HCT116 (cell line): ENCODE data around the gene STK25. TPM values are rescaled to one million over a fixed set of nuclear protein-coding genes. Genes with fewer than 3 reads are reported as not detected.

Experiments used
- ATAC-seq: fragments of 200-7000 bp; cut with Tn5 transposase; 2 replicates; pipeline ENCODE4 v1.9.1; 2020; ENCODE audit warnings: mild to moderate bottlenecking, moderate library complexity
- BruUV-seq: library from RNA; stranded (reverse); fragments of 400-500 nt; replicated peaks from 2 replicates; lab custom pipeline; 2021; lab: Mats Ljungman, UMichigan
- CTCF ChIA-PET: fragments of 300-600 bp; sonication (Branson Sonifier 250); formaldehyde crosslinking; loops from one replicate; lab custom pipeline; 2021; ENCODE audit warnings: antibody characterized with exemption; lab: Charles Lee
- POLR2A ChIA-PET: fragments of 300-600, 350-600 bp; sonication (Branson Sonifier 250); formaldehyde crosslinking; loops from one replicate; lab custom pipeline; 2021; ENCODE audit warnings: antibody characterized with exemption; lab: Charles Lee
- RAD21 ChIA-PET, 2 experiments: fragments of 300-600 bp; sonication (Branson Sonifier 250); formaldehyde crosslinking; loops; one replicate each; lab custom pipeline; 2023; ENCODE audit warnings: low total read pairs in 2 of 2; ENCODE audit not compliant: uncharacterized antibody in 2 of 2, unreplicated experiment in 2 of 2, low non-redundant PET in 1 of 2; lab: Charles Lee
- DNase-seq: peaks from one replicate; pipeline ENCODE4 v3.0.0-alpha.2; 2010; ENCODE audit warnings: low read depth, low spot score
- H2AFZ ChIP-seq: fragments of 200-600 bp; shearing (Covaris generic), sonication (generic); 2 replicates; pipeline ENCODE4 v1.6.1; 2017; ENCODE audit warnings: low read depth, mixed run types, mixed read lengths, antibody characterized with exemption, low read length; ENCODE audit not compliant: poor library complexity, severe bottlenecking
- H3K27ac ChIP-seq: 2 replicates; pipeline ENCODE4 v1.5.1; 2012; ENCODE audit warnings: low read depth, low read length
- H3K27me3 ChIP-seq: fragments of 200-600 bp; sonication (generic); 2 replicates; pipeline ENCODE4 v1.6.1; 2016; ENCODE audit warnings: mixed run types, low read length, mixed read lengths; ENCODE audit not compliant: insufficient read depth
- H3K36me3 ChIP-seq, 2 experiments: fragments of 200-500 bp in 1 of 2; fragments of 200-600 bp in 1 of 2; sonication (Bioruptor generic) in 1 of 2; sonication (generic) in 1 of 2; 2 replicates each; pipeline versions ENCODE4 v1.5.1 to v1.6.1; 2014 to 2016; ENCODE audit warnings: low read length in 2 of 2, inconsistent platforms in 1 of 2, mixed read lengths in 1 of 2, mixed run types in 1 of 2; ENCODE audit not compliant: insufficient read depth in 2 of 2, control insufficient read depth in 1 of 2
- H3K4me1 ChIP-seq, 2 experiments: fragments of 200-600 bp in 1 of 2; sonication (generic) in 1 of 2; 2 replicates each; pipeline versions ENCODE4 v1.5.1 to v1.6.1; 2012 to 2017; ENCODE audit warnings: low read length in 2 of 2, inconsistent platforms in 1 of 2, mild to moderate bottlenecking in 1 of 2, mixed read lengths in 1 of 2, mixed run types in 1 of 2, moderate library complexity in 1 of 2; ENCODE audit not compliant: insufficient read depth in 2 of 2, control insufficient read depth in 1 of 2
- H3K4me2 ChIP-seq: fragments of 200-600 bp; sonication (generic); 2 replicates; pipeline ENCODE4 v1.6.1; 2017; ENCODE audit warnings: mixed run types, low read length, mixed read lengths
- H3K4me3 ChIP-seq, 2 experiments: fragments of 200-600 bp in 1 of 2; sonication (generic) in 1 of 2; replicated peaks in 1 of 2; 2 replicates each; pipeline ENCODE4 v1.5.1; 2011 to 2016; ENCODE audit warnings: low read length in 2 of 2, control low read depth in 1 of 2, low read depth in 1 of 2, mild to moderate bottlenecking in 1 of 2, mixed read lengths in 1 of 2, mixed run types in 1 of 2
- H3K79me2 ChIP-seq: fragments of 200-600 bp; sonication (generic); 2 replicates; pipeline ENCODE4 v1.6.1; 2017; ENCODE audit warnings: mild to moderate bottlenecking, mixed run types, low read length, moderate library complexity, mixed read lengths; ENCODE audit not compliant: insufficient read depth
- H3K9ac ChIP-seq: fragments of 200-600 bp; sonication (generic); 2 replicates; pipeline ENCODE4 v1.6.1; 2016; ENCODE audit warnings: low read length, mixed read lengths
- H3K9me2 ChIP-seq: fragments of 200-600 bp; sonication (generic), shearing (Covaris generic); 2 replicates; pipeline ENCODE4 v1.6.1; 2017; ENCODE audit warnings: mixed run types, mild to moderate bottlenecking, moderate library complexity; ENCODE audit not compliant: insufficient read depth
- H3K9me3 ChIP-seq, 2 experiments: fragments of 200-500 bp in 1 of 2; fragments of 200-600 bp in 1 of 2; sonication (Bioruptor generic) in 1 of 2; sonication (generic) in 1 of 2; 2 replicates each; pipeline ENCODE4 v1.6.1; 2014 to 2017; ENCODE audit warnings: low read length in 2 of 2, mixed read lengths in 2 of 2, inconsistent platforms in 1 of 2, low read depth in 1 of 2, mild to moderate bottlenecking in 1 of 2, mixed run types in 1 of 2, moderate library complexity in 1 of 2; ENCODE audit not compliant: control insufficient read depth in 1 of 2, insufficient read depth in 1 of 2
- H4K20me1 ChIP-seq: fragments of 200-600 bp; sonication (generic), shearing (Covaris generic); 2 replicates; pipeline ENCODE4 v1.6.1; 2017; ENCODE audit warnings: mixed run types, mild to moderate bottlenecking, moderate library complexity; ENCODE audit not compliant: insufficient read depth
- CBX3 ChIP-seq: IDR thresholded peaks from 2 replicates; pipeline ENCODE4 v1.6.1; 2012; ENCODE audit warnings: low read depth
- CEBPB ChIP-seq: IDR thresholded peaks from 2 replicates; pipeline ENCODE4 v1.6.1; 2012; ENCODE audit warnings: low read depth
- EGR1 ChIP-seq: IDR thresholded peaks from 2 replicates; pipeline ENCODE4 v1.6.1; 2012; ENCODE audit warnings: low read depth
- ELF1 ChIP-seq: IDR thresholded peaks from 2 replicates; pipeline ENCODE4 v1.6.1; 2012; ENCODE audit warnings: low read depth, borderline replicate concordance
- EZH2 ChIP-seq: fragments of 200-600 bp; sonication (generic); IDR thresholded peaks from 2 replicates; pipeline ENCODE4 v1.6.1; 2017; ENCODE audit warnings: antibody characterized with exemption, mixed run types
- EZH2phosphoT487 ChIP-seq: fragments of 200-600 bp; IDR thresholded peaks from 2 replicates; pipeline ENCODE4 v1.6.1; 2018; ENCODE audit warnings: antibody characterized with exemption, borderline replicate concordance
- FOSL1 ChIP-seq: IDR thresholded peaks from 2 replicates; pipeline ENCODE4 v1.6.1; 2012; ENCODE audit warnings: low read depth
- JUND ChIP-seq: IDR thresholded peaks from 2 replicates; pipeline ENCODE4 v1.6.1; 2012
- POLR2A ChIP-seq: IDR thresholded peaks from 2 replicates; pipeline ENCODE4 v1.7.0; 2011; ENCODE audit warnings: borderline replicate concordance; ENCODE audit not compliant: insufficient read depth, insufficient read length; ENCODE audit errors: extremely low read depth
- POLR2AphosphoS5 ChIP-seq: IDR thresholded peaks from 2 replicates; pipeline ENCODE4 v1.6.1; 2011; ENCODE audit warnings: mild to moderate bottlenecking, low read depth, low read length, moderate library complexity
- SIN3A ChIP-seq: IDR thresholded peaks from 2 replicates; pipeline ENCODE4 v1.6.1; 2012; ENCODE audit warnings: low read depth
- SRF ChIP-seq: IDR thresholded peaks from 2 replicates; pipeline ENCODE4 v1.6.1; 2012; ENCODE audit warnings: low read depth
- TCF7L2 ChIP-seq: IDR thresholded peaks from 2 replicates; pipeline ENCODE4 v1.7.0; 2011; ENCODE audit warnings: borderline replicate concordance, inconsistent platforms; ENCODE audit not compliant: insufficient read depth, insufficient read length; ENCODE audit errors: extremely low read depth
- ZFX ChIP-seq: fragments of 450-650 bp; IDR thresholded peaks from 2 replicates; pipeline ENCODE4 v1.6.1; 2017
- ZNF274 ChIP-seq: fragments of 200-500 bp; sonication (Bioruptor generic); IDR thresholded peaks from 2 replicates; pipeline ENCODE4 v1.6.1; 2014; ENCODE audit warnings: mild to moderate bottlenecking, low read depth, low read length, inconsistent platforms
- intact Hi-C: fragments of 100-400 bp; cut with micrococcal nuclease; formaldehyde crosslinking; loops from 2 replicates; pipeline ENCODE4 v1.10.0; 2022
- total RNA-seq: library from RNA; stranded (reverse); gene quantifications from one replicate; pipeline ENCODE4 v1.2.1, GENCODE V29; 2021; ENCODE audit not compliant: unreplicated experiment
- TF ChIP-seq, protein P1 (sequence below): IDR thresholded peaks from 2 replicates; pipeline ENCODE4 v1.6.1; 2012
- TF ChIP-seq, protein P2 (sequence below): IDR thresholded peaks from 2 replicates; pipeline ENCODE4 v1.6.1; 2012
- TF ChIP-seq, protein P3 (sequence below): IDR thresholded peaks from 2 replicates; pipeline ENCODE4 v1.6.1; 2011; ENCODE audit warnings: mild to moderate bottlenecking, low read length, moderate library complexity; ENCODE audit not compliant: insufficient replicate concordance; ENCODE audit errors: extremely low read depth
- TF ChIP-seq, protein P4 (sequence below): IDR thresholded peaks from 2 replicates; pipeline ENCODE4 v1.6.1; 2012; ENCODE audit warnings: low read depth
- TF ChIP-seq, protein P5 (sequence below), 3 experiments: fragments of 200-600 bp in 1 of 3; sonication (generic) in 1 of 3; IDR thresholded peaks in 2 of 3; conservative IDR thresholded peaks in 1 of 3; 2 replicates each; pipeline ENCODE4 v1.5.1; 2012 to 2017; ENCODE audit warnings: low read depth in 2 of 3, low read length in 2 of 3, antibody characterized with exemption in 1 of 3, borderline replicate concordance in 1 of 3, control low read depth in 1 of 3, mild to moderate bottlenecking in 1 of 3, mixed read lengths in 1 of 3, mixed run types in 1 of 3, moderate library complexity in 1 of 3; ENCODE audit not compliant: insufficient read depth in 1 of 3

STK25 gene
- total RNA-seq, 1 experiment from 2014 or later = 160 TPM

DNA sequence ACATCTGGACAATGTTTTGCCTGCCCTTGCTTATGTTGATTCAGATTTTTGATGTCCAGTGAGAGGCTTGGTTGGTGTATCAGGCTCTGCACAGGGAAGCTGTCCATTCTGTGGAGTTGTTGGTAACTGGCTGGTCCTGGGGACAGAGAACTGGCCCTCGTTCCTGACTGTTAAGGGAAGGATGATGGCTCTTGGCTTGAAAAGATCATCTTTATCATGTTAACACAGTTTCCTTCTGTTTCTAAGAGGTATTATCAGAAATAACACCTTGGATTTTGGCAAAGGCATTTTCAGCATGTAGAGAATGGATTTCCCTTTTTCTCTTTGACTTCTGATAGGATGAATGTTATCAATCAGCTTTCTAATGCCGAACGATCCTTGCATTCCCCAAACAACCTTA, 19.3 kb downstream of the STK25 start:
- POLR2A ChIA-PET = no interaction called here
- RAD21 ChIA-PET = no interaction called here
- DNase-seq (no peak), ATAC-seq (no peak)
- intact Hi-C loops = no loop called here
- no peak overlapping the region for H3K4me2 ChIP-seq
- H3K4me3 ChIP-seq = no peak overlapping the region
- H3K9ac ChIP-seq = no peak overlapping the region
- H3K9me3 ChIP-seq = no peaks in the 10 kb centered on the region
- H3K4me1 ChIP-seq = no peaks in the 10 kb centered on the region
- H3K9me2 ChIP-seq = no peaks in the 10 kb centered on the region
- no peaks in the 10 kb centered on the region for H4K20me1 ChIP-seq
- no peak overlapping the region for H2AFZ ChIP-seq
- BruUV-seq = no TSS peak
- TF ChIP-seq POLR2AphosphoS5 = no peak
- TF ChIP-seq EGR1 = no peak
- TF ChIP-seq, protein P1, sequence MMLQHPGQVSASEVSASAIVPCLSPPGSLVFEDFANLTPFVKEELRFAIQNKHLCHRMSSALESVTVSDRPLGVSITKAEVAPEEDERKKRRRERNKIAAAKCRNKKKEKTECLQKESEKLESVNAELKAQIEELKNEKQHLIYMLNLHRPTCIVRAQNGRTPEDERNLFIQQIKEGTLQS = no peak
- TF ChIP-seq ELF1 = no peak
- TF ChIP-seq, protein P2, sequence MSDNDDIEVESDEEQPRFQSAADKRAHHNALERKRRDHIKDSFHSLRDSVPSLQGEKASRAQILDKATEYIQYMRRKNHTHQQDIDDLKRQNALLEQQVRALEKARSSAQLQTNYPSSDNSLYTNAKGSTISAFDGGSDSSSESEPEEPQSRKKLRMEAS = no peak
- TF ChIP-seq CBX3 = no peak
- no peak for TF ChIP-seq EZH2
- TF ChIP-seq SIN3A = no peak
- TF ChIP-seq, protein P3, sequence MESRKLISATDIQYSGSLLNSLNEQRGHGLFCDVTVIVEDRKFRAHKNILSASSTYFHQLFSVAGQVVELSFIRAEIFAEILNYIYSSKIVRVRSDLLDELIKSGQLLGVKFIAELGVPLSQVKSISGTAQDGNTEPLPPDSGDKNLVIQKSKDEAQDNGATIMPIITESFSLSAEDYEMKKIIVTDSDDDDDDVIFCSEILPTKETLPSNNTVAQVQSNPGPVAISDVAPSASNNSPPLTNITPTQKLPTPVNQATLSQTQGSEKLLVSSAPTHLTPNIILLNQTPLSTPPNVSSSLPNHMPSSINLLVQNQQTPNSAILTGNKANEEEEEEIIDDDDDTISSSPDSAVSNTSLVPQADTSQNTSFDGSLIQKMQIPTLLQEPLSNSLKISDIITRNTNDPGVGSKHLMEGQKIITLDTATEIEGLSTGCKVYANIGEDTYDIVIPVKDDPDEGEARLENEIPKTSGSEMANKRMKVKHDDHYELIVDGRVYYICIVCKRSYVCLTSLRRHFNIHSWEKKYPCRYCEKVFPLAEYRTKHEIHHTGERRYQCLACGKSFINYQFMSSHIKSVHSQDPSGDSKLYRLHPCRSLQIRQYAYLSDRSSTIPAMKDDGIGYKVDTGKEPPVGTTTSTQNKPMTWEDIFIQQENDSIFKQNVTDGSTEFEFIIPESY = no peak
- TF ChIP-seq, protein P4, sequence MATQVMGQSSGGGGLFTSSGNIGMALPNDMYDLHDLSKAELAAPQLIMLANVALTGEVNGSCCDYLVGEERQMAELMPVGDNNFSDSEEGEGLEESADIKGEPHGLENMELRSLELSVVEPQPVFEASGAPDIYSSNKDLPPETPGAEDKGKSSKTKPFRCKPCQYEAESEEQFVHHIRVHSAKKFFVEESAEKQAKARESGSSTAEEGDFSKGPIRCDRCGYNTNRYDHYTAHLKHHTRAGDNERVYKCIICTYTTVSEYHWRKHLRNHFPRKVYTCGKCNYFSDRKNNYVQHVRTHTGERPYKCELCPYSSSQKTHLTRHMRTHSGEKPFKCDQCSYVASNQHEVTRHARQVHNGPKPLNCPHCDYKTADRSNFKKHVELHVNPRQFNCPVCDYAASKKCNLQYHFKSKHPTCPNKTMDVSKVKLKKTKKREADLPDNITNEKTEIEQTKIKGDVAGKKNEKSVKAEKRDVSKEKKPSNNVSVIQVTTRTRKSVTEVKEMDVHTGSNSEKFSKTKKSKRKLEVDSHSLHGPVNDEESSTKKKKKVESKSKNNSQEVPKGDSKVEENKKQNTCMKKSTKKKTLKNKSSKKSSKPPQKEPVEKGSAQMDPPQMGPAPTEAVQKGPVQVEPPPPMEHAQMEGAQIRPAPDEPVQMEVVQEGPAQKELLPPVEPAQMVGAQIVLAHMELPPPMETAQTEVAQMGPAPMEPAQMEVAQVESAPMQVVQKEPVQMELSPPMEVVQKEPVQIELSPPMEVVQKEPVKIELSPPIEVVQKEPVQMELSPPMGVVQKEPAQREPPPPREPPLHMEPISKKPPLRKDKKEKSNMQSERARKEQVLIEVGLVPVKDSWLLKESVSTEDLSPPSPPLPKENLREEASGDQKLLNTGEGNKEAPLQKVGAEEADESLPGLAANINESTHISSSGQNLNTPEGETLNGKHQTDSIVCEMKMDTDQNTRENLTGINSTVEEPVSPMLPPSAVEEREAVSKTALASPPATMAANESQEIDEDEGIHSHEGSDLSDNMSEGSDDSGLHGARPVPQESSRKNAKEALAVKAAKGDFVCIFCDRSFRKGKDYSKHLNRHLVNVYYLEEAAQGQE = no peak
- TF ChIP-seq POLR2A = no peak
- TF ChIP-seq TCF7L2 = no peak
- TF ChIP-seq FOSL1 = no peak
- no peak for TF ChIP-seq JUND
- TF ChIP-seq, protein P5, sequence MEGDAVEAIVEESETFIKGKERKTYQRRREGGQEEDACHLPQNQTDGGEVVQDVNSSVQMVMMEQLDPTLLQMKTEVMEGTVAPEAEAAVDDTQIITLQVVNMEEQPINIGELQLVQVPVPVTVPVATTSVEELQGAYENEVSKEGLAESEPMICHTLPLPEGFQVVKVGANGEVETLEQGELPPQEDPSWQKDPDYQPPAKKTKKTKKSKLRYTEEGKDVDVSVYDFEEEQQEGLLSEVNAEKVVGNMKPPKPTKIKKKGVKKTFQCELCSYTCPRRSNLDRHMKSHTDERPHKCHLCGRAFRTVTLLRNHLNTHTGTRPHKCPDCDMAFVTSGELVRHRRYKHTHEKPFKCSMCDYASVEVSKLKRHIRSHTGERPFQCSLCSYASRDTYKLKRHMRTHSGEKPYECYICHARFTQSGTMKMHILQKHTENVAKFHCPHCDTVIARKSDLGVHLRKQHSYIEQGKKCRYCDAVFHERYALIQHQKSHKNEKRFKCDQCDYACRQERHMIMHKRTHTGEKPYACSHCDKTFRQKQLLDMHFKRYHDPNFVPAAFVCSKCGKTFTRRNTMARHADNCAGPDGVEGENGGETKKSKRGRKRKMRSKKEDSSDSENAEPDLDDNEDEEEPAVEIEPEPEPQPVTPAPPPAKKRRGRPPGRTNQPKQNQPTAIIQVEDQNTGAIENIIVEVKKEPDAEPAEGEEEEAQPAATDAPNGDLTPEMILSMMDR (IDR thresholded peaks at IDR 0.05 in 2 of 3, conservative IDR thresholded peaks at IDR 0.05 in 1 of 3; ENCODE audit: borderline replicate concordance in 1 of 3, insufficient read depth in 1 of 3, low read depth in 2 of 3, low read length in 2 of 3) = no peak
- no peak for TF ChIP-seq ZNF274
- TF ChIP-seq SRF = no peak
- TF ChIP-seq ZFX = no peak
- no peak for TF ChIP-seq EZH2phosphoT487
- TF ChIP-seq CEBPB = no peak
- H3K36me3 ChIP-seq = peaks cover 0 to 2% of the 10 kb centered on the region in 2 experiments; a peak in 2 of 4 replicates
- CTCF ChIA-PET = no interaction called here
- H3K79me2 ChIP-seq = no peaks in the 10 kb centered on the region
- H3K27ac ChIP-seq = no peak overlapping the region
- no peaks in the 10 kb centered on the region for H3K27me3 ChIP-seq
